NCI-H446 treated with DMSO at 0.1 percent for 48 hours (cell line): ENCODE data around the gene PSENEN.
"Not testable (repeated sequence)": the region's sequence is repeated elsewhere in the genome, so short reads cannot be mapped to it uniquely, and the experiment has no call there.

Source experiments
- DNase-seq: peaks from one replicate; lab custom pipeline; 2025; lab: John Stamatoyannopoulos, UW

The PSENEN gene

DNA sequence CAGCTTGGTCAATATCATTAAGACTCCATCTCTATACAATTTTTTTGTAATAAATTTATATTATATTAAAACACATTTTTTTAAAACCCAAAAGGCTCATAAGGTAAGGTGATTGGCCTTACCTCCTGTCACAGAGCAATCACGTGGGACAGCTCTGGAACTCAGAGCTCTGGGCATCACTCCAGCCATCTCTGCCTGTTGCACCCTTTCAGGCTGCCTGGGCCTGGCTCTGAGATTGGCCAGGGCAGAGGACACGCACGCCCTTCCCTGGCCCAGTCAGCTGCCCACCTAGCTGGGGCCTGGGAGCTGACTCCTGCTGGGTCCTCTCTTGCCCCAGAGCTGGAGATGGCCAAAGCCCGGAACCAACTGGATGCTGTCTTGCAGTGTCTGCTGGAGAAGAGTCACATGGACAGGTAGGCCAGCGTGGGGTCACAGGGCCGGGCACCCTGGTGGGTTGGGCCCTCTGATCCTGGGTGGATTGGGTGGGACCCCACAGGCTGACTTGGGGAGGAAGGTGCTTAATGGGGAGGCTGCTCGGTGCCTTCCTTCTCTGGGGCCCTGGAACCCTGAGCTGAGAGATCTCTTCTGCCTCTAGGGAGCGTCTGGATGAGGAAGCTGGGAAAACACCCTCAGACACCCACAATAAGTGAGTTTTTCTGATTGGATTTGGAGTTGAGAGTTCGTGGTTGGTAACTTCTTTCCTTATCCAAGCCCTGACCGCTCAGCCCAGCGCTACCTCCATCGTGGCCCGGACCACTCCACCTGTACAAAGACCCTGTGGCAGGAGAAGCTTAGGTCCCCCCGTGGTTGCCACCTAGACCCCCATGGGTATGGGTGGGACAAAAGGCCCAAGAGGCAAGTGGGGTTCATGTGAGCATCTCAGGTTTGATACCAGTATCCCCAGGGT lies 6.6 kb downstream of the PSENEN start:
- DNase-seq = no peak

DNA sequence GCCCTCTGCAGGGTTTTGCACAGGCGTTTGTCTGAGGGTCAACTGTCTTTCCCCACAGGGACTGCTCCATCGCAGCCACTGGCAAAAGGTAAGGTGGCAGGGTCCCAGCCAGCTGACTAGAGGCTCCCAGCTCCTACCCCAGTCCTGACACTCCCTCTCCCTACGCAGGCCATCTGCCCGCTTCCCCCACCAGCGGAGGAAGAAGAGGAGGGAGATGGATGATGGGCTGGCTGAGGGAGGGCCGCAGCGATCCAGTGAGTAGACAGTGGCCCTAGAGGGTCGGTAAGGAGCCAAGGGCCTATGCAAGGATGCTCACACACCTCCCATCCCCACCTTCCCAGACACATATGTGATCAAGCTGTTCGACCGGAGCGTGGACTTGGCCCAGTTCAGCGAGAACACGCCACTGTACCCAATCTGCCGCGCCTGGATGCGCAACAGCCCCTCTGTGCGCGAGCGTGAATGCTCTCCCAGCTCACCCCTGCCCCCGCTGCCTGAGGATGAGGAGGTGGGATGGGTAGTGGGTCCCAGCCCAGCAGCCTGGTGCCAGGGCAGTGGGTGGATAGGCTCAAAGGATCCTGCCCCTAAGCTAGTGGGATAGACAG lies 7.4 kb downstream of the PSENEN start:
- no peak for DNase-seq

DNA sequence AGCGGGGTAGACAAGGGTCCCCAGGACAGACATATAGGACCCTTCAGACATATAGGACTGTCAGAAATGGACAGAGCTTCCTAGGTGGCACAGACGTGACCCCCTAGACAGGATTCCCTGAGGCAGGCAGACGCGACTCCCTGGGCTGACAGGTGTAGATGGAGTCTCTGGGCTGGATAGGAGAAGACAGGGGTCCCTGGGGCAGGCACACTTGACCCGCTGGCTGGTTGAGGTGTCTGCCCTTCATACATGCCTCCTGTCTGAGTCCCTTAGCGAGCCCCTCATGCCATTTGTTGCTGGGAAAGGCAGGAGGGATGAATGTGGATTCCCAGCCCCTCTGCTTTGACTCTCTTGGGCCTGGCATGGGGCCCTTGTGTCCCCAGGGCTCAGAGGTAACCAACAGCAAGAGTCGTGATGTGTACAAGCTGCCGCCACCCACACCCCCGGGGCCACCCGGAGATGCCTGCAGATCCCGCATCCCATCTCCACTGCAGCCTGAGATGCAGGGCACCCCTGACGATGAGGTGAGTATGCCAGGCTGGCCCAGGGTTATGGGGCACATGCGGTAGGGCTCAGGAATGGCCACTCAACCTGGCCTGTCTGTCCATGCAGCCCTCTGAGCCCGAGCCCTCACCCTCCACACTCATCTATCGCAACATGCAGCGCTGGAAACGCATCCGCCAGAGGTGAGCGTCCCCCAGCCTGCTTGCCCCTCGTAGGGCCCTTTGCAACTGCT lies 8.4 kb downstream of the PSENEN start:
- DNase-seq = no peak

DNA sequence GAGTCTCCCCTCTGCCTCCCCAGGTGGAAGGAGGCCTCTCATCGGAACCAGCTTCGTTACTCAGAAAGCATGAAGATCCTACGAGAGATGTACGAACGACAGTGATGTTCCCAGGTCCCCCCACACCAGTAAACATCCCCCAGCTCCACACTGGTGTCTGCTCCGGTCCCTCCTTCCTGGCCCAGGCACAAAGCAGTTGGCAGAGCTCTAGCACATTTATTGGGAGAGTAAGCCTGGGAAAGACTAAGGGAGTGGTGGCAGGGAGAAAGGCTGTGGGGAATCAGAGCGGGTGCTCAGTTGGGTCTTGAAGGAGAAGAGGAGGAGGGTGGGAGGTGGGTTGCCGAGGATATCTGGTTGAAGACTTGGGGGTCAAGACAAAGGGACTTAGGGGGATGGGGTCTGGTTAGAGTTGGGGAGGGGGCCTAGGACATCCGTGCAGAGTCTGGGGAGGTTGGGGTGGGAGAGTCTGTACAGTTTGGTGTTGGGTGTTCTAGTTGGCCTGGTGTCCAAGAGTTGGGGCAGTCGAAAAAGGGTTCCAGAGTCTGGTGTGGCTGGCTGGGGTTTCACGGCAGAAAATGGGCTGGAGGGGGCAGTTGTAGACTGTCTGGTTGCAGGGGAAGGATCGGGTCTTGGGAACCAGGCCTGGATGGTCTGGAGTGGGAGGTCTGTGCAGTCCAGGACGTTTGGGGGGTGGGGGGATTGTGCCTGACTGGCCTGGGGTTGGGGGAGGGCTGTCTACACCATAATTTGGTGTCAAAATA lies 9.1 kb downstream of the PSENEN start:
- DNase-seq = no peak

DNA sequence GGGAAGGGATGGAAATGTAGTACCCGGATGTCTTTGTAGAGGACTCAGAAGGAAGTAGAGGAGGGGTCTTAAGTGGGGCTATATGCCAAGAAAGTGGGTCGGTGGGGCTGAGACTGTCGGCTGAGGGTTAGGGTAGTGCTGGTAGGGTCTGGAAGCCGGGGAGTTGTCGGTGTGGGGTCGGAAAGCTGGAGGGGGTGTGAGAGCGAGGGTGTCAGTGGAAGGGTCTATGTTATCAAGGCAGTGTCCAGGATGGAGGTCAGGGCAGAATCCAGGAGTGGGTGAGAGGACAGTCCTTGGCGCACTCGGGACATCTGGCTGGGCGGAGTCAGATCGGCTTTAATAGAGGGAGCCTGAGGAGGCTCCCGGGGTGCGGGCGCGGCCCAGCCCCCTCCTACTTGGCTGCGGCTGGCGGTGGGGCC lies 9.7 kb downstream of the PSENEN start:
- DNase-seq = no peak

DNA sequence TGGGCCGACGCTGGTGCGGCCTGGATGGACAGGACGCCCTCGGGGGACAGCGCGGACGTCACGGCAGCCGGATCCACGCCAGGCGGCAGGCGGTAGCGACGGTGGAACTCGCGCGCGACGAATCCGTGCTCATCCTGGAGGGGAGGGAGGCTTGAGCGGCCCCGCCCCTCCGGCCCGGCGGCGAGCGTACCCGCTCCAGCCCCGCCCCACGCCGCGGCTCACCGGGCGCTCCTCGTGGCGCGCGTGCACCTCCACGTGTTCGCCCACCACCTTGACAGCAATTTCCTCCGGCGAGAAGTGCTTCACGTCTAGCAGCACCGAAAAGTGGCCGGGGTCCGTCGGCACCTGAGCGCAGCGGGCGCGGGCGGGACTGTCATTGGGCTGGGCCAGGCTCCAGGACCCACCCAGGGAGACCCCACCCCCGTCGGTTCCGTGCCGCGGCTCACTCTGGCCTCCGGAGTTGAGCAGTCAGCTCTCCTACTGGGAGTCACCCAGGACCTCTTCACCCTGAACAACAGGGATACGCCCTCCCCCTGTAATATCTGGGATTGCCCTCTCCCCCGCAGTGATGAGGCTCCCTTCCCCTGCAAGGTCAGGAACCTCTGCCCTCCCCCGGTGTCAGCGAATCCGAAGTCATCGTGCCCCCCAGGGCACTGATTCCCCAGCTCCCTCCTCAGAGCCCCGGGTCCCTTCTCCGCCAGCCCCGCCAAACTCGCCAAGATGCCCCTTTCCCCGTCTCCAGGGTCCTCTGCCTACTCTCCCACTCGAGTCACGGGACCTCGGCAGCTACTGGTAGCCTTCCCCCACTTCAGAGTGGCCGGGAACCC lies 10.3 kb downstream of the PSENEN start:
- no peak for DNase-seq

DNA sequence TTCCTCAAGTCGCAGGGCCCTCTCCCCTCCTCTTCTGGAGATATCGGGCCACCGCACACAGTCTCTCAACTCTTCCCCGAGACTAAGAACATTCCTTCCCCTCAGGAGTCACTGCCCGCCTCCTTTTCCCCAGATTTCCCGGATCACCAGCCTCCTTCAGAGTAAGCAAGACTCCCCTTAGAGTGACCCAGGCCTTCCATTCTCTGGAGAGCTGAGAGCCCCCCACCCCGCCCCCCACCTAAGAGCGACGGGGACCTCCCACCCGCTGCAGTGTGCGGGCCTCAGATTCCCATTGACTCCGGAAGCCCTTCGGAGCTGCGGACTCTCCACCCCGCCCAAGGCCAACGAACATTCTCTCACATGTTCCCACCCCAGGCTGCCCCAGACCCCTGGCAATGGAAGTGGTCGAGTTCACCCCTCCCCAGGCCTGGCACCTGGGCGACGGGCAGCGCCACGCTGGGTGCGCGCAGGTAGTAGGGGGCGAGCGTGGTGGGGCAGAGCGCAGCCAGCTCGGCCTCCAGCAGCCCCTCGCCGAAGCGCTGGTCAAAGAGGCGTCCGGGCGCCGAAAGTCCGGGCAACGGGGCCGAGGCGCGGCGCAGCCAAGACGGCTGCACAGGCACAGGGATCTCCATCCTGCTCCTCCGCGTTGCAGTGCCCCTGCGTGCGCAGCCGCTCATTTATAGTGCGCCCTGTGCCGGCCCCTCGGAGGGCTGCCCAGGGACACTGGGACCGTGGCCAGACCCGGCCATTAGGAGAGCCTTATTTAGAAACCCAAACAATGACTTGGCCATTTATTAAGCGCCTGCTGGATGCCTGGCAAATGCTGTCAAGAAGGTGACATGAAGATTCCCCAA lies 11.2 kb downstream of the PSENEN start, which contains the start of gene HSPB6:
HSPB6 (minus strand) TSS at position 653 of the 854 bp plus-strand sequence; CDS start at position 632, 21 bp downstream.
- DNase-seq = no peak

DNA sequence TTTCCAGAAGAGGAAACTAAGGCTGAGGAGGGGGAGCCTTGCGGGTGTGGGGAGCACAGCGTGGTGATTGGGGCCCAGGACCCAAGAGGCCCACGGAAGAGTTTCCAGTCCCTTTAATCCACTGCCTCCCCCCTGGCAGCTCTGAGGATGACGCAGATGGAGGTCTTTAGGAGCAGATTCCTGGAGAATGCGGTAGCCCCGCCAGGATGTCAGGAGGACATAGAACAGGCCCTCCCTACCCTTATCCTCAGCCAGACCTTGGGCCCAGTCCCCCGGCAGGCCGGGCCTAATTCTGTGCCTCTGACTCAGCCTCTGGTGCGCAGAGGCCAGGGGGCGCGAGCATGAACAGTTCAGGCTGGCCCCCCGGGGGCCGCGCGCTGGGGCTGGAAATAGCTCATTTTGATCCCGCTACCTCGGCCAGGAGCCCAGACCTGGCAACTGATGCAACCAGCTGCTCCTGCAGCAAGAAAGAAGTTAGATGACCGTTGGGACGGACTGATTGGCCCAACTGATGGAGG lies 11.8 kb downstream of the PSENEN start:
- DNase-seq = peak; percentile 97

DNA sequence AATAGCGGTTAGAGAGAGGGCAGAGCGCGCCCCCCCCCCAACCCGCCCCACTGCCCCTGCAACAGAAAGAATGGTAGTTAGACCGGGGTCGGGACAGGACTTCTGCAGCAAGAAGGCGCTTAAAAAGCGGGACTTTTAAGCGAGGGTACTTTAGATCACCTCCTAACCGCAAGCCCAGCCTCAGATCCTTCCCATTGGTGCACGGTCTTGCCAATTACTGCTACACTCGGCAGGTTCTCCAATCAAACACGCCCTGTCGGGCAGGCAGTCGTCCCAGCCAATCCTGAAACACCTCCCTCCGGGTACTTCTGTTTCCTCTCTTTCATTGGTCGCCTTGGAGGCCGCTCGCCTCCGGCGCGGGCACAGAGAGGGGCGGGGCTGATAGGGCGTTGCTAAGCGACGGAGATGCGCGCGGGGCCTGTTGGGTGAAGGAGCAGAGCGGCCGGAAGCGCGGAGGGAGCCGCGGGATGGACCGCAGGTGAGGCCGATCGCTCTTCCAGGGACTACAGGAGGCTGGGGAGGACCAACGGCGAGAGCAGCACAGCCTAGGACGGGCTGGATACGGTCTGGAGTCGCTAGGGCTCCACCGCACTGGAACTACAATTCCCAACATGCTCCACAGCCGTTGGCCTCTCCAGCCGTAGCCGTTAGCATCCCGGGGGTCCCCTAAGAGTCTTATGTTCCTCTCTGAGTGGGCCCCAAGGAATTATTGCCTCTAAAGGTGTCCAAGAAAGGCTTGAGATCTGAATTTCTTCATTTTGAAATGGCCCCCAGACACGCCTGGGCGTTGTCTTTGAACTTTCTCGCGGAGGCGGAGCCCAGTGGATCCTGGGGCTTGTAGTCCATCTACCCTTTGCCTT lies 12.5 kb downstream of the PSENEN start, which contains the start of gene PROSER3:
PROSER3 (plus strand) TSS at position 428 of the 860 bp plus-strand sequence; CDS start at position 468, 40 bp downstream.
- DNase-seq = peak; percentile 99

DNA sequence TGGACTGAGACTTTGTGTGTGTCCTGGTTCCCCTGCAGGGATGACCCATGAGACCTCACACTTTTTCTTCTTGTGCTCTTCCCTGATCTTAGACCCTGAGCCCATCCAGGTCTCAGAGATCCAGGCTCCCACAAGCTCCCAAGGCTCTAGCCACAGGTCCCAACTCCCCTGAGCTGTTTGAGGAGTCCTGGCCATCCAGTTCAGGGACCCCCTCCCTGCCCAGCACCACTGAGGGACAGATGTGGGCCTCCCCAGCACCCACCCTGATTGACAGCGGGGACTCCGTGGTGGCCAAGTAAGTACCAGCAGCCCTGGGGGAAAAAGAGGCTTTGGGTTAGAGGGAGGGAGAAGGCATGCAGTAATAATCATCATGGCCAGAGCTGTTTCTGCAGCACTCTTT lies 14.2 kb downstream of the PSENEN start:
- no peak for DNase-seq

DNA sequence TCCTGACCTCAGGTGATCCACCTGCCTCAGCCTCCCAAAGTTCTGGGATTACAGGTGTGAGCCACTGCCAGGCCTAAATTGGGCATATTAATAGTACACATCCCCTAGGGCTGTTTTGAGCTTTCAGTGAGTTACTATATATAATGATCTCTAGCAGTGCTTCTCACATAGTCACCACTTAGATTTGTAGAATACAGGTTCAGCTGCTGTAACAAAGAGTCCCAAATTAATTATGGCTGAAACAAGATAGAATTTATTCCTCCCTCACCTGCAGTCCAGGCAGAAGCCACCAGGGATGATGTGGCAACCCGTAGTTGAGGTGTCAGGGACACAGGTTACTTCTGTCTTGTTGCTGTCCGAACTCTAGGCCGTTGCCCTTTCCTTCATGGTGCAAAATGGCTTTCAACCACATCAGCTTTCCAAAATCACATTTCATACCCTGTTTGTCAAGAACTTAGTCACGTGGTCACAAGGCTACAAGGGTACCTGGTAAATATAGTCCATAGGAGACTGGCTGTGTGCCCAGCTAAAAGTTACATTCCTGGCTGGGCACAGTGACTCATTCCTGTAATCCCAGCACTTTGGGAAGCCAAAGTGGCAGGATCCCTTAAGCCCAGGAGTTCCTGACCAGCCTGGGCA lies 15.4 kb downstream of the PSENEN start:
- no peak for DNase-seq

DNA sequence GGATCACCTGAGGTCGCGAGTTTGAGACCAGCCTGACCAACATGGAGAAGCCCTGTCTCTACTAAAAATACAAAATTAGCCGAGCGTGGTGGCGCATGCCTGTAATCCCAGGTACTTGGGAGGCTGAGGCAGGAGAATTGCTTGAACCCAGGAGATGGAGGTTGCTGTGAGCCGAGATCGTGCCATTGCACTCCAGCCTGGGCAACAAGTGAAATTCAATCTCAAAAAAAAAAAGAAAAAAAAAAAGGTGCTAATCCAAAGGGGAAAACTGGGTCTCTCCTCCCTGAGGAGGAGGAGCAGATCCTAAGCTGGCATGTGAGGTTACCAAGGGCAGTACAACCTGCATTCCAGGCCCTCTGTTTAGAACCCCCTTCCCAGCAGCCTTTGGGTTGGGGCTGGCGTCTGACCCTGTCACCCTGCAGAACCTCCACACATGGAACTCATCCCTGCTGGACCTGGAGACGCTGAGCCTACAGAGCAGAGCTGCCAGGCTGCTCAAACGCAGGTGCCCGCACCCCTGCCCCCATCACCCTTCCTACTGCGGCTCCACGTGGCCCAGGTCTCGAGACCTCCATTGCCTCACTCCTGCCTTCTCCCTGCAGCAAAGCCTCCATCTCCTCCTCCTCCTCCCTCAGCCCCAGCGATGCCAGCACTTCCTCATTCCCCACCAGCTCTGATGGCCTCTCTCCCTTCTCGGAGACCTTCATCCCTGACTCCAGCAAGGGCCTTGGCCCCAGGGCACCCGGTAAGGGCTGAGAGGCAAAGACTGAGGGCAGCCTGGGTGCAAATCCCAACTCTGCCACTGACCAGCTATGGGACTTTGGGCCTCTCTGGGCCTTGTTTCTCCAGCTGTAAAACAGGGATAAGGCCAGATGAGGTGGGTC lies 19.2 kb downstream of the PSENEN start:
- no peak for DNase-seq

DNA sequence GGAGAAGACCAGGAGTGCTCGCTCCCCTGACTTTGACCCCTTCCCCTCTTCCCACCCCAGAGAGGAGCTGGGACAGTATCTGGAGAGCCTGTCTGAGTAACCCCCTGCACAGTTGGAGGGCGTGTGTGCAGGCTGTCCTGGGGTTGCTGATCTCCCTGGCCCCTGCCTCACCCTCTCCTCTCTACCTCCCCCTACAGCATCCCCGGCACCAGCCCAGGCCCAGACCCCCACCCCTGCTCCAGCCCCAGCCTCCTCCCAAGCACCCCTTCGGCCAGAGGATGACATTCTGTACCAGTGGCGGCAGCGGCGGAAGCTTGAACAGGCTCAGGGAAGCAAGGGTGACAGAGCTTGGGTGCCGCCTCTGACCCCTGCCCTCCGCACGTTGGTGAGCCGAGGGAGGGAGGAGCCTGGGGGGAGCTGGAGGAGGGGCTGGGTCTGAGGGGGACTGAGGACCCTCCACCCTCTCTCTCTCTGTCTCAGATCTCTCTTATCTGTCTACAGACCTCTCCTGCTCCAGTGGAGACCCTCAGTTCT lies 21.2 kb downstream of the PSENEN start:
- DNase-seq = no peak

DNA sequence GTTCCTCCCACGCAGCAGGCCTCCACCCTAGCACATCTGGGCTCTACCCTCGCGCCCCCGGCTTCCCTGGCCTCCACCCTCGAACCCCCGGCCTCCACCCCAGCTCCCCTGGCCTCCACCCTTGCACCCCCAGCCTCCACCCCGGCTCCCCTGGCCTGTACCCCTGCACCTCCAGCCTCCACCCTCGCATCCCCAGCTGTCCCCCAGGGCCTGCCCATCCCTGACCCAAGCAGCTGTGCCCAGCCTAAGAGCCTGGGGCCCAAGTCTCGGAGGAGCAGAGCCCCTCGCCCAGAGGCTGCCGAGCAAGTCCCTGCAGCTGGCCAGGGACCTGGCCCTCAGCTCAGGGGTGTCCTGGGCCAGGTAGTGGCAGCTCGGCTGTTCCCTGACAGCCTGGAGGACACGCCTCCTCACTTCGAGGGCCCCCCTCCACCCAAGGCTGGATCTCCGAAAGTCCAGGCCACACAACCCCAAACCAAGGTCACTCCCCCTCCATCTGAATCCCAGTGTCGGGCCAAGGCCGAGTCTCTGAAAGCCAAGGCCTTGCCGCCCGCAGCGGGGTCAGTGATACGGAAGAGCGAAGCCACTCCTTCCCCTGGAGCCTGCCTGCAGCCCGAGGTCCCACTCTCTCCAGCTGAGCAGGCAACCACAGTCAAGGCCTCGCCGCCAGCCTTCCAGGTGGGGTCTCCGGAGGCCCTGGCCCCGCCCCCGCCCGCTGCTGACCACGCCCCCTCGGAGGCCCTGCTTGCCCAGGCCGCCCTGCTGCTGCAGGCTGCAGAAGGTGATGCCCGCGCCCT lies 22.0 kb downstream of the PSENEN start:
- no peak for DNase-seq

DNA sequence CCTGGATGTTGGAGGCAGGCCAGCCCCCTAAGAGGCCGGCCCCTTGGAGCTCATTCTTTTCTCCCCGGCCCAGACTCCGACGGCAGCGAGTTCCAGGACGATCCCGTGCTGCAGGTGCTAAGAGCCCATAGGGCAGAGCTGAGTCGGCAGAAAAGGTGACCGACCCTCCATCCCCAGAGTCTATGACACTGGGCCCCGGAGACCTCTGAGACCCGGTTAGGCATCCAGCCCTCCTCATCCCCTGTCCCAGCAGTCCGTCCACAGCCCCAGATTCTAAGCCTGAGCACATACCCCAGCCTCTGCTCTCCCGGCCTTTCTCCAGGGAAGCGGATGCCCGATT lies 22.6 kb downstream of the PSENEN start:
- no peak for DNase-seq

DNA sequence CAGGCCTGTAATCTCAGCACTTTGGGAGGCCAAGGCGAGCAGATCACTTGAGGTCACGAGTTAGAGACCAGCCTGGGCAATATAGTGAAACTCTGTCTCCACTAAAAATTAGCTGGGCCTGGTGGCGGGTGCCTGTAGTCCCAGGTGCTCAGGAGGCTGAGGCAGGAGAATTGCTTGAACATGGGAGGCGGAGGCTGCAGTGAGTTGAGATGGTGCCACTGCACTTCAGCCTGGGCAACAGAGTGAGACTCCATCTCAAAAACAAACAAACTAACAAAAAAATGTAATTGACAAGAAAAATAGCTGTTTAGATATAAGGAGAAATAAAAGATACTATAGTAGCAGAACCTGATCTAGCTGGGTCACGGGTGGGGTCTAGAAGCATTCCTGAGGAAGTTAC lies 26.9 kb downstream of the PSENEN start:
- not testable (repeated sequence) for DNase-seq
